Fibroblast of skin of right quadriceps (primary cell): ENCODE results near the gene INTS6.

Experiments
- DNase-seq: peaks from one replicate; pipeline ENCODE4 v3.0.0-alpha.2; 2013

Gene INTS6

GRCh38 chr13:51311957-51312520 lies 140.8 kb downstream of the INTS6 start:
- no peak for DNase-seq
